CD4-positive, alpha-beta T cell treated with Interleukin-15 for 1 hour (primary cell): ENCODE data around the gene PYGO2.

Experiments used
- DNase-seq: peaks from one replicate; pipeline ENCODE4 v3.0.0-alpha.2; 2020

The PYGO2 gene

GRCh38 chr1:154961207-154962155 lies at the start of gene PYGO2:
TSS of gene PYGO2 (minus strand) at chr1:154961782. CDS start at chr1:154961576, 206 bp downstream.
- peak; percentile 81 for DNase-seq

DNA sequence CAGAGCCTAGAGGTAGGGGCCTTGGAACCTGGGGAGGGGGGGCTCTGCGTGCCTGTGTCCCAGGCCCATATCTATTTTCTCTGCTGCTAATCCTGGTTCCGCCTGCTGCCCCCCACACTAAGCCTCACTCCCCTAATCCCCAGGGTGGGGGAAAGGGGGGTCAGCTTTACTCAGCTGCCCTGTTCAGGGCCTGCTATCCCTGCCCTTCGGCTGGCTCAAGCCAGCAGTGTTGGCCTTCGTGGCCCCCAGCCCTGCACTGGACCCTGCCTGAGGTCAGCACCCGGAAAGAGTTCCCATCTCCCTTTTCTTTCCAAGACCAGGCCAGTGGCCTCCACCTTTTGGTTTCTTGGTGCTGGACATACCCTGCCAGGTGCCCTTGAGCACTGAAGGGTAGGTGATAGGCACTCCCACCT lies 49.4 kb upstream of the PYGO2 start:
- no peak for DNase-seq

GRCh38 chr1:155010211-155010918 lies 48.8 kb upstream of the PYGO2 start:
- DNase-seq: no peak

DNA sequence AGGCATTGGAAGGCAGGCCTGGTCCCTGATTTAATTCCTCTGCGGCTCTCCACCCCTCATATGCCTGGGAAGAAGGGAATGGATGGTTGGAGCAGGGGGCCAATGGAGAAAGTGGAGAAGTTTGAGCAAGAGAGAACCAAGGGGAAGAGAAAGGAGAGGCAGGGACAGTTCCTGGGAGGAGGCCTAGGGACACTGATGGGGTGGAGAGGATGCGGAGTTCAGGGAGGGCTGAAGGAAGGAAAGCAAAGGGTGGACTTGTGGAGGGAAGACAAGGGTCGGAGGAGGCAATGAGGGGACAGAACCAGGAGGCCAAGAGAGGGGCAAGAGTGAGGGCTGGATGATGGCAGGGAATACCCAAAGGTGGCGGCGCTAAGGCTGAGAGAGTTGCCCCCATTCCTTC lies 48.2 kb upstream of the PYGO2 start:
- DNase-seq: no peak

DNA sequence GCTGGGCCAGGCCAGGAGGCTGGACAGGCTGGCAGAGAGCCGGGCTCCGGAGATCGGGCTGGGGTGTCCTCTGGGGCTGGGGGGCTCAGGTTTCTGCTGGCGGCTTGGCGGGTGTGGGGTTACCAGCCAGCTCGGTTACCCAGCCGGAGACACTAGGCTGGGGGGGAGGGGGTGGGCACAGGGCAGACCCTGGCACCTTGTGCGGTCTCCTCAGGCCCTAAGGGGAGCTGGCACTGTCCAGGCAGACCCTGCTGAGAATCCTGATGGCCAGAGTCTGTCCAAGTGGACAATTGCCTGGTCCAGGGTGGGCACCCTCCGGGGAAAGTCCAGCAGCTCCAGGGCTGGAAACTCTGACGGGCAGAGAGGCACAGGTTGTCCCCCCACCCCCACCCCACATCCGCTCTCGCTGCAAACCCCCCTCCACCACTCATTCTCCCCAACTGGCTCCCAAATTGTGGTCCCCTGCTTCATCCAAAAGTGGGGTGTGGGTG lies 47.7 kb upstream of the PYGO2 start:
- DNase-seq: no peak

GRCh38 chr1:155008015-155008941 lies 46.7 kb upstream of the PYGO2 start:
- DNase-seq: no peak

DNA sequence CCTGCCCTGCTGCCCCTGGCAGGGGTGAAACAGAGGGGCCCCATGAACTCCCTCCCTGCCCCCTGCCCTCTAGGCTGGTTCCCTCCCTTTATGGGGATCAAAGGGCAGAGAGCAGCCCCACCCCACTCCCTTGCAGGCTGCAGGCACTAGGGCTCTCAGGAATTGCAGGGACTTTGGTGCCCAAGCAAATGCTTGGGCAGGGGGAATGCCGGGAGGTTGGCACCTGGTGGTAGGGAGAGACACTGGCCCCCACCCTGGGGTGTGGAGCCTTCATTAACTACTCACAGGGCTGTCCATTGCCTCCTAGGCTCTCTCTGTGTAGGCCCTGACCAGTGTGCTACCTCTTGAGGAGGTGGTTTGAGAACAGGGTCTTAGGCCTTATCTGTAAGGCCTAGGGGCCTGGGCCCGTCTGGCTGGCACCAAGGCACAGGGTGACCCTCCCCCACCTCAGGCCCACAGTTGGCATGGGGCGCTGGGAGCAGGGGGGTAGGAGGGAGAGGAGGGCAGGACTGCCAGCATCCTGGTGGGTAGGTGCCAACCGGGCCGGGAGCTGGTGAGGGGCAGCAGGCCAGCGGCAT lies 45.8 kb upstream of the PYGO2 start:
- no peak for DNase-seq

DNA sequence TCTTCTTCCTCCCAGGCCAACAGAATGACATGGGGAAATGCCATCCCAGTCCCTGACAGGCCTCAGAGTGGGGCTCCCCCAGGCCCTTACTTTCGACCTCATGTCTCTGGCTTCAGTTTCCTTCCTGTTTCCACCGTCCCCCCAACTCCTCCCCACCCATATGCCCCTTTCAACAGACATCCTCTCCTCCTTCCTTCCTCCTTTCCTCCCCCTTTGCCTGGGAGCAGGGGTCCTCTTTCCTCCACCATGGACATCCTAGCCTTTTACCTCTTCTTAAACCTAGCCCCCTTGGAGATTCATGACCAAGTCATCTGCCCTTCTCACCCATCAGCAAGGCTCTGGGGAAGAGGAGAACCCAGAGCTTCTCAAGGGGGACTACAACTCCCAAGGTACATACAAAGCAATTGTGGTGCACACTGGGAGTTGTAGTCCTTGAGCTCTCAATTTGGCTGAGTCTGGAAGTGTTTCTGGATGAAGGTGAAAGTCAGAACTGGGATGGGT lies 45.1 kb upstream of the PYGO2 start:
- peak; percentile 46 for DNase-seq

GRCh38 chr1:155005076-155006011 lies 43.8 kb upstream of the PYGO2 start:
- peak; percentile 60 for DNase-seq

DNA sequence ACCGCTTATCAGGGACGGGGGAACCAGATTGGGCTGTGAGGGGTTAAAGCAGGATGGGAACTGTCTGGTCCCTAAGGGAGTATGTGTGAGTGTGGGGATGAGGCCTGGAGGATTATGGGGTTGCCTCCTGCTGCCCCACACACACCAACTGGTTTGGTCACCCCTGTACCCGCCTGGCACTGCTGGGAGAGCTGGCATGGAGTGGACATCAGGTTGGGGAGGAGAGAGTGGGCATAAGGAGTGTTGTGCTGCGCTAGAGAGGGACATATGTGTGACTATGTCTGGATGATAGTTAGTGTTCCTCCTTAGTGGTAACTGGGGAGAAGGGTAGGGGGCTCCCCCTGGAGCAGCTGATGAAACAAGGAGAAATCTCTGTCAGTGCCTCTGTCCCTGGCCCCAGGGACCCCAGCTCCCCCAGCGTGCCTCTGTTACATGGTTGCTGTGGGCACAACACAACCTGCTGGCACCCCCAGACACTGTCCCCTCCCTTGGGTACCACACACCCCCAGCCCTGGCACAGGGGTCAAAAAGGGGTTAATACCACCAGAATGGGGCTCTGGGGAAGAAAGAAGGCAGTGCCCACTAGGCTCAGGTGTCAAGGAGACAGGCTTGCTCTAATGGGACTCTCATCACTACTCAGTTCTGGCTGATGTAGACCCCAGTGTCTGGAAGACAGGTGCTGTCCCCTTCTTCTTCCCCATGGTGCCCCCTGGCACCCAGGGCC lies 42.9 kb upstream of the PYGO2 start:
- DNase-seq: no peak

- DNase-seq: no peak
Measured at GRCh38 chr1:155003766-155004351, 42.3 kb upstream of the PYGO2 start.

DNA sequence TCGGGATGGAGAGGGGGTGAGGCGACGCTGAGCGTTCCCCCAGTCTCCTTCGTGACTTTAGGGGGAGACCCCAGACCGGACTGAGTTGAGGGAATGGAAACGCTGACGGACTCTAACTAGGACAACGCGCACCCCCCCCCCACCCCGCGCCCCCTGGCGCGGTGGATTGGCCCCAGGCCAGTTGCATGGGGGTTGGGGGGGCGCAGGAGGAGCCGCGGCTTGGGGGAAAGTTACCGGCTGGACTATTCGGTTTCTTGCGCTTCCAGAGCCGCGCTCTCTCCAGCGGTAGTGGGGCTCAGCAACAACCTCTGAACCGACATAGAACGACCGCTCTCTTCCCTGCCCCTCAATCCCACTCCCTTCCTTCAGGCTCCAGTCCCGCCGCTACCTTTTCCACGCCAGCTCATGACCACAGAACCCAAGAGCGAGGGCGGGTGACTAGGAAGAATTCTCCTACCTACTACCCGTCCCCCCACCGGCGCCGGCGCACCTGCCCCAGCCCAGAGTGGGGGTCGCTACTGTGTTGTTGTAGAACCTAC lies 41.7 kb upstream of the PYGO2 start:
- DNase-seq: no peak

DNA sequence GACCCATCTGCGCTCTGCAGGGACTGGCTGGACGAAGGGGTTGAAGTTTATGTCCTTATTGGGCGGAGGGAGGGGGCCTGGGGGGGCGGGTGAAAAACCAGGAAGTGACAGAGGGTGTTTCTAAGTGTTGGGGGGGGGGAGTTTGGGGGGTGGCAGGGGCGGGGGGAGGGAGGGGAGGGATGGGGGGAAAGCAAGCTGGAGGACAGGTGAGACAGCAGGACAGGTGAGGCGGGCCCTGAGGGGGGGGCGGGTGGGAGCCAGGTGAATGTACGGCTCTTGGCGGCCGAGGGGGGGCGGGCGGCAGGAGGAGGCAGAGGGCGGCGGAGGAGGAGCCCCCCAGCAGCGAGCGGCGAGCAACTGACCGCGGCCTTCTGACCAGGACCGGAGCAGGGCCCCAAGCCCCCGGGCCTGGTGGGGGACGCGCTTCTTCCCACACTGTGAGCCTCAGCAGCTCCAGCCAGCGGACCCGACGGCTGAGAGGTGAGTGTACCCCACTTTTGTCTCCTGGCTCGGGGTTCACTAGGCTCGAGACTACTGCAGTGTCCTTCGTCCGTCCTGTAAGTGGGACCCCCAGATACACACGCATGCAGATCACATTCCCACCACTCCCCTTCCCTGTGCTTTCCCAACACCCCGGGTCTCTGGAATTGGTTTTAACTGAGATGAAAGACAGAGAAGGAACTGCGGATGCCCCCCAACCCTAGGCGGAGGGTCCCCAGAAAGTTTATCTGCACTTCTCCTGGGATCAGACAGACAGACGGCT lies 41.1 kb upstream of the PYGO2 start, which contains the start of gene ZBTB7B:
Gene ZBTB7B (plus strand): TSS at position 339 of the 763 bp plus-strand sequence. CDS start 11,859 bp downstream, outside the sequence.
- no peak for DNase-seq

GRCh38 chr1:155001675-155002463 lies 40.3 kb upstream of the PYGO2 start:
- peak; percentile 98 for DNase-seq

GRCh38 chr1:155001425-155001674 lies 39.8 kb upstream of the PYGO2 start:
- no peak for DNase-seq

DNA sequence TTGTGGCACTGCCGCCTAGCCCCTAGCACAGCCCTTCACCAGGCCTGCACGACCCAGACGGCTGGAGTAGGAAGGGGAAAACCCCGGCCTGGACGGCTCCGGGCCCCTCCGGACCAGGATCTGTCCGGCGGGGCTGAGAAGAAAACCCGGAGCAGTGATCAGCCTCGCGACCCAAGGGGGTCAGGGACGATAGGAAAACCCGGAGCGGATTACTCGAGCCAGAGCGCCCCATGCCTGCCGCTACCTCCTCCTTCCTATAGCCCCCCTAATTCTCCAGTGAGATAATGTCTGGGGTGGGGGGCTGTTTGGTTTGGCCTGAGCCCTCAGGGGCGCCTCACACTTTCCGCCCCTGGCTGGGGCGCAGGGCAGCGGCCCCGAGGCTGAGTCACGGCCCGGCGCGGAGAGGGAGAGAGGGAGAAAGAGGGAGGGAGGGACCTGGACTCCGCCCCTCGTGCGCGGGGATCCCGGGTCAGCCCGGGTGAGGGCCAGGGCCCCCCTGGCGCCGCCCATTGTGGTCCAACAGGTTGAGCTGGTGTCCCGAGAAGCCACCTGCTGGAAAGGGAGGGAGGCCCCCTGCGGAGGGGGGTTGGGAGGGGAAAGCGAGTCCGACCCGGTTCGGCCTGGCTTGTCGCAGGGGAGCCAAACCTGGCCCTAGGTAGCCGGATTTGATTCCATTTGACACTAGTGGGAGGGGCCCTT lies 39.3 kb upstream of the PYGO2 start:
- DNase-seq: peak; percentile 79

DNA sequence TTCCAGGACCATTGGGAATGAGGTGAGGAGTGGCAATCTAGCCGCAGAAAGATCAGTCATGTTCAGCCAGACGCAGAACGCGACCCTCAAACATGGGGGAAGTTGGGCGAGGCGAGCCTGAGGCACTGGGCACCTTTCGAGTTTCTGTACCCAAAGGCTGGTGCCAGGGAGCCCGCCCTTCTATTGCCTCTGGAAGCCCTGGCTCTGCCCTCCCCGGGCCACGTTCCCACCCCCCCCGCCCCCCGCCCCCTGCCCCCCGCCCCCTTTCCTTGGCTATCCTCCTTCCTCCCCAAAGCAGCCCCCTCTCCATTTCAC lies 38.8 kb upstream of the PYGO2 start:
- no peak for DNase-seq
